Hepatic stellate cell (primary cell): Measurements from ENCODE around the gene SF1.

ENCODE experiments used
- DNase-seq: peaks from one replicate; pipeline ENCODE4 v3.0.0; 2011; ENCODE audit warnings: low spot score

SF1 gene

GRCh38 chr11:64801158-64801464 lies 22.8 kb upstream of the SF1 start:
- no peak for DNase-seq

- no peak for DNase-seq
Measured at GRCh38 chr11:64800303-64801157, 22.2 kb upstream of the SF1 start.

- DNase-seq, result no peak
Measured at GRCh38 chr11:64799623-64800302, 21.4 kb upstream of the SF1 start.

GRCh38 chr11:64799256-64799622 lies 20.9 kb upstream of the SF1 start:
- no peak for DNase-seq

GRCh38 chr11:64796757-64797541 lies 18.6 kb upstream of the SF1 start:
- DNase-seq, result no peak

- no peak for DNase-seq
Measured at GRCh38 chr11:64796047-64796756, 17.9 kb upstream of the SF1 start.

GRCh38 chr11:64794526-64794925 lies 16.2 kb upstream of the SF1 start:
- DNase-seq, result no peak

GRCh38 chr11:64793271-64794160 lies 15.2 kb upstream of the SF1 start:
- DNase-seq, result no peak

- DNase-seq, result no peak
Measured at GRCh38 chr11:64792482-64792881, 14.1 kb upstream of the SF1 start.

GRCh38 chr11:64791781-64792291 lies 13.5 kb upstream of the SF1 start:
- DNase-seq, result no peak

GRCh38 chr11:64790205-64791095 lies 12.1 kb upstream of the SF1 start:
- DNase-seq, result no peak

- no peak for DNase-seq
Measured at GRCh38 chr11:64789331-64790204, 11.2 kb upstream of the SF1 start.

- no peak for DNase-seq
Measured at GRCh38 chr11:64788321-64789215, 10.2 kb upstream of the SF1 start.

- peak; percentile 80 for DNase-seq
Measured at GRCh38 chr11:64787526-64788320, 9.4 kb upstream of the SF1 start.

GRCh38 chr11:64786308-64786707 lies 8.0 kb upstream of the SF1 start:
- DNase-seq, result no peak

- no peak for DNase-seq
Measured at GRCh38 chr11:64784813-64785581, 6.7 kb upstream of the SF1 start.

- DNase-seq, result no peak
Measured at GRCh38 chr11:64778223-64778472, 194 bp downstream of the SF1 start.
